ENCODE results near the gene CNTNAP2.

DNA sequence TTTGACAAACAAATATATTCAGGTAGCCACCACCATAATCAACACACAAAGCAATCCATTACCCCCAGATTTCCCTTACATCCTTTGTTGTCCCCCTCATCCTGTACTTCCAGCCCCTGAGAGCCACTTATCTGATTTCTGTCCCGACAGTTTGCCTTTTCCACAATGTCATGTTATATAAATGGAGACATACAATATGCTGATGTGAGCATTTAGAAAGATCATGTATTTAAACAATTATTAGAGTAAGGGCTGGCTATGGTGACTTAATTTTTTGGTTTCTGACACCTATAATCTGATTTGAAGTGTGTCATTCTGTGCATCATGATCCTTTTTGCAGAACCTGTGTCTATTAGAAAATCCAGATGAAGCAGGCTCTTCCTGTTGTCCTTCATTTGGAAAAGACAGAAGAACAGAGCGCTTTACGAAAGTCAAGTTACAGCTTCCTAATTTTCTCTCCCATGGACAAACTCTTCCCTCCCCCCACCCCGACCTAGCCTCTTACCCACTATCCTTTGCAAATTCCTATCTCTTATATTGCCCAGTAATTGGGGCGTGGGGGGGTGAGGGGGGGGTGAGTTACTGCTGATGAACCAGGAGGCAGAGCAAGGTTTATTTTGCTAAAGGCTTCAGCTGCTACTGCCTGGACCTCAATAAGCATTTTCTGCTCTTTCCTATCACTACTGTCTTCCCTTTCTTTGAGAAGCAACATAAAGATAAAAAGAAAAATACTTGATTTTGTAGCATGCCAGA lies 2221.6 kb downstream of the CNTNAP2 start:
- TF ChIP-seq, protein P1, sequence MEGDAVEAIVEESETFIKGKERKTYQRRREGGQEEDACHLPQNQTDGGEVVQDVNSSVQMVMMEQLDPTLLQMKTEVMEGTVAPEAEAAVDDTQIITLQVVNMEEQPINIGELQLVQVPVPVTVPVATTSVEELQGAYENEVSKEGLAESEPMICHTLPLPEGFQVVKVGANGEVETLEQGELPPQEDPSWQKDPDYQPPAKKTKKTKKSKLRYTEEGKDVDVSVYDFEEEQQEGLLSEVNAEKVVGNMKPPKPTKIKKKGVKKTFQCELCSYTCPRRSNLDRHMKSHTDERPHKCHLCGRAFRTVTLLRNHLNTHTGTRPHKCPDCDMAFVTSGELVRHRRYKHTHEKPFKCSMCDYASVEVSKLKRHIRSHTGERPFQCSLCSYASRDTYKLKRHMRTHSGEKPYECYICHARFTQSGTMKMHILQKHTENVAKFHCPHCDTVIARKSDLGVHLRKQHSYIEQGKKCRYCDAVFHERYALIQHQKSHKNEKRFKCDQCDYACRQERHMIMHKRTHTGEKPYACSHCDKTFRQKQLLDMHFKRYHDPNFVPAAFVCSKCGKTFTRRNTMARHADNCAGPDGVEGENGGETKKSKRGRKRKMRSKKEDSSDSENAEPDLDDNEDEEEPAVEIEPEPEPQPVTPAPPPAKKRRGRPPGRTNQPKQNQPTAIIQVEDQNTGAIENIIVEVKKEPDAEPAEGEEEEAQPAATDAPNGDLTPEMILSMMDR (conservative IDR thresholded peaks at IDR 0.05; ENCODE audit: low read depth, low read length): no peak
- no peak for TF ChIP-seq EZH2 (IDR thresholded peaks at IDR 0.05; ENCODE audit: borderline replicate concordance, low read depth, low read length, poor library complexity, severe bottlenecking)
